ENCODE data around the gene RBCK1. TPM values are rescaled to one million over a fixed set of nuclear protein-coding genes. Genes with fewer than 3 reads are reported as not detected.

Gene RBCK1
- total and polyA plus RNA-seq, 2 of the 4 experiments (the other 2 are of a cell fraction), result 29.9 to 84.2 TPM

- Histone ChIP-seq H3K9me1 (ENCODE audit: insufficient read depth, low read length) (peaks cover 18% of the 10 kb centered on the region; the same call in 1 of the 2 replicates), H4K20me1 (ENCODE audit: insufficient read depth, low read length) (peaks cover 89% of the 10 kb centered on the region), H2AFZ (replicated peaks; ENCODE audit: low read length, poor library complexity) (no peak overlapping the region), H3K18ac (ENCODE audit: low read depth, low read length) (no peak overlapping the region), H3K27ac (ENCODE audit: insufficient read depth, low read length) (no peak overlapping the region), H2BK15ac (ENCODE audit: low read depth, low read length) (no peak overlapping the region), H2BK120ac (ENCODE audit: low read depth, low read length) (no peak overlapping the region), H4K5ac (ENCODE audit: low read depth, low read length) (no peak overlapping the region), H3K4me3 (ENCODE audit: insufficient read depth, low read depth, low read length) (no peak overlapping the region), H4K91ac (ENCODE audit: insufficient read depth, low read depth, low read length) (no peak overlapping the region), H3K23ac (ENCODE audit: low read depth, low read length) (no peak overlapping the region), H3K9ac (ENCODE audit: low read depth, low read length) (no peak overlapping the region), H3K36me3 (ENCODE audit: control insufficient read depth, insufficient read depth, low read length) (peaks cover 4% of the 10 kb centered on the region), H3K4me2 (ENCODE audit: low read depth, low read length) (no peak overlapping the region), H2BK20ac (ENCODE audit: low read depth, low read length) (no peak overlapping the region), H2AK9ac (replicated peaks; ENCODE audit: low read depth, low read length, poor library complexity) (no peak overlapping the region), H3K79me1 (ENCODE audit: low read depth in 1 of 2, low read length in 2 of 2) (peaks cover 10 to 72% of the 10 kb centered on the region in 2 experiments), H3K14ac (replicated peaks; ENCODE audit: low read depth, low read length) (no peak overlapping the region), H2BK5ac (ENCODE audit: low read depth, low read length, poor library complexity, severe bottlenecking) (no peak overlapping the region), H2AK5ac (ENCODE audit: low read depth, low read length) (no peak overlapping the region), H3K4me1 (ENCODE audit: control insufficient read depth, insufficient read depth, low read length) (peaks cover 5% of the 10 kb centered on the region; the same call in 1 of the 2 replicates), H3K56ac (ENCODE audit: extremely low read depth, insufficient read depth, low read length) (no peak overlapping the region), H3K4ac (ENCODE audit: low read depth, low read length) (no peak overlapping the region), H3K9me3 (ENCODE audit: control insufficient read depth, insufficient read depth, low read length) (no peaks in the 10 kb centered on the region), H3K27me3 (ENCODE audit: control insufficient read depth, insufficient read depth, low read length) (no peaks in the 10 kb centered on the region), H4K8ac (ENCODE audit: low read depth in 2 of 2, low read length in 2 of 2) (no peak overlapping the region)
- CTCF ChIA-PET, result no interaction called here
- dilution Hi-C loops (cut with HindIII; ENCODE audit: low sequenced_read_pairs, unreplicated experiment) (no loop called here), in situ Hi-C loops (cut with MboI; ENCODE audit: low sequenced_read_pairs) (no loop called here), intact Hi-C loops (cut with micrococcal nuclease) (no loop called here)
- no peak for DNase-seq
- POLR2A ChIA-PET (ENCODE audit: unreplicated experiment), result no interaction called here
- no peak for TF ChIP-seq BHLHE40 (IDR thresholded peaks at IDR 0.05; ENCODE audit: low read depth, low read length)
- TF ChIP-seq CEBPB (IDR thresholded peaks at IDR 0.05; ENCODE audit: low read depth, low read length), result no peak
- TF ChIP-seq SMC3 (IDR thresholded peaks at IDR 0.05; ENCODE audit: low read depth, low read length), result no peak
- TF ChIP-seq CTCF (conservative IDR thresholded peaks at IDR 0.05; ENCODE audit: low read depth, low read length), result no peak
- TF ChIP-seq CHD1 (IDR thresholded peaks at IDR 0.05; ENCODE audit: low read depth, low read length), result no peak
- no peak for TF ChIP-seq RFX5 (IDR thresholded peaks at IDR 0.05; ENCODE audit: low read depth, low read length)
- TF ChIP-seq ELK1 (IDR thresholded peaks at IDR 0.05; ENCODE audit: borderline replicate concordance, low read depth, low read length), result no peak
- TF ChIP-seq MAFK (IDR thresholded peaks at IDR 0.05; ENCODE audit: low read depth, low read length), result no peak
- no peak for TF ChIP-seq NFE2L2 (IDR thresholded peaks at IDR 0.05; ENCODE audit: low read depth, low read length)
- TF ChIP-seq RCOR1 (IDR thresholded peaks at IDR 0.05; ENCODE audit: insufficient replicate concordance, low read length), result no peak
- TF ChIP-seq POLR2A (IDR thresholded peaks at IDR 0.05; ENCODE audit: low read depth, low read length), result no peak
- TF ChIP-seq MAZ (IDR thresholded peaks at IDR 0.05; ENCODE audit: borderline replicate concordance, low read depth, low read length), result no peak
- no peak for TF ChIP-seq FOS (IDR thresholded peaks at IDR 0.05; ENCODE audit: low read depth, low read length)
- ATAC-seq (ENCODE audit: low read depth), result no peak
- no CpG with 5 or more reads among the region's 3 CpGs for WGBS, 2 experiments (ENCODE audit: extremely low coverage in 2 of 2, insufficient read length in 1 of 2)
- BruUV-seq (replicated peaks), result no TSS peak
These were observed 46.9 kb downstream of the RBCK1 start for GRCh38 chr20:454951-455350.

Data from IMR-90 (cell line).